WTC11 (cell line): ENCODE results near the gene QKI. TPM values are rescaled to one million over a fixed set of nuclear protein-coding genes. Genes with fewer than 3 reads are reported as not detected.

Source experiments
- ATAC-seq: fragments of 200-7000 bp; cut with Tn5 transposase; 2 replicates; pipeline ENCODE4 v1.10.0; 2021; ENCODE audit warnings: mild to moderate bottlenecking, moderate library complexity
- CTCF ChIA-PET: fragments of 300-600 bp; sonication (Branson Sonifier 250); formaldehyde crosslinking; loops from one replicate; lab custom pipeline; 2021; ENCODE audit warnings: antibody characterized with exemption; lab: Charles Lee
- POLR2A ChIA-PET: fragments of 350-600 bp; sonication (Branson Sonifier 250); formaldehyde crosslinking; loops from one replicate; lab custom pipeline; 2021; ENCODE audit warnings: antibody characterized with exemption; lab: Charles Lee
- DNase-seq: peaks from one replicate; pipeline ENCODE4 v3.0.0; 2021; ENCODE audit warnings: low spot score
- H3K27ac Mint-ChIP-seq: 2 replicates; pipeline ENCODE4 v1.8.0; 2021; ENCODE audit warnings: mixed read lengths
- H3K27me3 Mint-ChIP-seq: 2 replicates; pipeline ENCODE4 v1.8.0; 2021; ENCODE audit warnings: low read depth, mild to moderate bottlenecking, moderate library complexity, mixed read lengths
- H3K36me3 Mint-ChIP-seq: 2 replicates; pipeline ENCODE4 v1.8.0; 2021; ENCODE audit warnings: mixed read lengths
- H3K4me1 Mint-ChIP-seq: 2 replicates; pipeline ENCODE4 v1.8.0; 2022; ENCODE audit warnings: mixed read lengths
- H3K4me3 Mint-ChIP-seq: 2 replicates; pipeline ENCODE4 v1.8.0; 2021; ENCODE audit warnings: mild to moderate bottlenecking, moderate library complexity, mixed read lengths
- H3K9me3 Mint-ChIP-seq: 2 replicates; pipeline ENCODE4 v1.8.0; 2021; ENCODE audit warnings: mixed read lengths
- AFF4 ChIP-seq: sonication (generic); formaldehyde crosslinking; IDR thresholded peaks from 2 replicates; pipeline ENCODE4 v1.8.1; 2023; ENCODE audit warnings: mild to moderate bottlenecking, missing genetic modification reagents, borderline replicate concordance
- ELF4 ChIP-seq: sonication (generic); formaldehyde crosslinking; IDR thresholded peaks from 2 replicates; pipeline ENCODE4 v1.8.1; 2022; ENCODE audit warnings: low read depth, mild to moderate bottlenecking, moderate library complexity, missing genetic modification reagents
- ESRRA ChIP-seq: sonication (generic); formaldehyde crosslinking; IDR thresholded peaks from 2 replicates; pipeline ENCODE4 v1.8.1; 2022; ENCODE audit warnings: mild to moderate bottlenecking, missing genetic modification reagents, borderline replicate concordance
- JAZF1 ChIP-seq: fragments of 250-450 bp; sonication (Bioruptor Pico); IDR thresholded peaks from 2 replicates; pipeline ENCODE4 v1.9.0; 2021; ENCODE audit warnings: moderate library complexity, mild to moderate bottlenecking, inconsistent platforms
- JUN ChIP-seq: sonication (generic); formaldehyde crosslinking; IDR thresholded peaks from 2 replicates; pipeline ENCODE4 v1.8.0; 2023; ENCODE audit warnings: mild to moderate bottlenecking, missing genetic modification reagents
- MAX ChIP-seq: sonication (generic); formaldehyde crosslinking; IDR thresholded peaks from 2 replicates; pipeline ENCODE4 v1.8.0; 2022; ENCODE audit warnings: mild to moderate bottlenecking, missing genetic modification reagents
- NR2C2 ChIP-seq: sonication (generic); formaldehyde crosslinking; IDR thresholded peaks from 2 replicates; pipeline ENCODE4 v1.8.0; 2022; ENCODE audit warnings: mild to moderate bottlenecking, missing genetic modification reagents
- PREB ChIP-seq: sonication (generic); formaldehyde crosslinking; IDR thresholded peaks from 2 replicates; pipeline ENCODE4 v1.8.1; 2022; ENCODE audit warnings: mild to moderate bottlenecking, missing genetic modification reagents, moderate library complexity, borderline replicate concordance
- ZBTB21 ChIP-seq: sonication (generic); formaldehyde crosslinking; IDR thresholded peaks from 2 replicates; pipeline ENCODE4 v1.8.1; 2023; ENCODE audit warnings: mild to moderate bottlenecking, missing genetic modification reagents, borderline replicate concordance
- ZNF396 ChIP-seq: fragments of 250-450 bp; sonication (Bioruptor Pico); IDR thresholded peaks from 2 replicates; pipeline ENCODE4 v1.8.0; 2021; ENCODE audit warnings: mild to moderate bottlenecking, moderate library complexity, borderline replicate concordance
- ZNF532 ChIP-seq: fragments of 250-450 bp; sonication (Bioruptor Pico); IDR thresholded peaks from 2 replicates; pipeline ENCODE4 v1.9.0; 2021; ENCODE audit warnings: mild to moderate bottlenecking, borderline replicate concordance
- ZSCAN18 ChIP-seq: fragments of 250-450 bp; sonication (Bioruptor Pico); IDR thresholded peaks from 2 replicates; pipeline ENCODE4 v2.1.2; 2022; ENCODE audit warnings: mild to moderate bottlenecking, moderate library complexity
- total RNA-seq: library from RNA; stranded (reverse); gene quantifications from 3 replicates; pipeline ENCODE4 v1.2.3, GENCODE V29; 2021

The QKI gene
- total RNA-seq, 1 experiment from 2014 or later, result 145 TPM

- ATAC-seq, result no peak
- no peak for TF ChIP-seq JUN (CRISPR knock-in tag)
- TF ChIP-seq JAZF1 (CRISPR knock-in tag), result no peak
- no peak for TF ChIP-seq ESRRA (CRISPR knock-in tag)
- no peak for TF ChIP-seq PREB
- no peak for TF ChIP-seq AFF4 (CRISPR knock-in tag)
- TF ChIP-seq ZNF532, result no peak
- no peak for TF ChIP-seq ELF4
- TF ChIP-seq ZNF396 (CRISPR knock-in tag), result no peak
- TF ChIP-seq ZBTB21 (CRISPR knock-in tag), result no peak
- POLR2A ChIA-PET, result interaction anchor here (0.6 kb wide), 1 partner anchor 679 kb away, joined by 4 read pairs; no protein-coding TSS in a partner anchor
- no peaks in the 10 kb centered on the region for H3K9me3 Mint-ChIP-seq
- H3K27me3 Mint-ChIP-seq, result no peaks in the 10 kb centered on the region
- H3K36me3 Mint-ChIP-seq, result no peaks in the 10 kb centered on the region
- CTCF ChIA-PET, result no interaction called here
- no peak overlapping the region for H3K4me3 Mint-ChIP-seq
- no peak for DNase-seq
- H3K4me1 Mint-ChIP-seq, result peaks cover 4% of the 10 kb centered on the region; the same call in 1 of the 2 replicates
- H3K27ac Mint-ChIP-seq, result no peak overlapping the region
Measured at GRCh38 chr6:163373240-163373639, 41.3 kb upstream of the QKI start.

- ChIA-PET CTCF (no interaction called here), POLR2A (interaction anchor here (0.7 kb wide), 1 partner anchor 11 kb away, joined by 4 read pairs; no protein-coding TSS in a partner anchor)
- Mint-ChIP-seq H3K36me3 (no peaks in the 10 kb centered on the region), H3K27ac (no peak overlapping the region), H3K27me3 (no peaks in the 10 kb centered on the region; the same call in 1 of the 2 replicates), H3K4me3 (no peak overlapping the region), H3K9me3 (no peaks in the 10 kb centered on the region), H3K4me1 (no peaks in the 10 kb centered on the region)
- no peak for DNase-seq
- TF ChIP-seq NR2C2 (CRISPR knock-in tag), result no peak
- TF ChIP-seq MAX (CRISPR knock-in tag), result no peak
- TF ChIP-seq ZSCAN18 (CRISPR knock-in tag), result no peak
- ATAC-seq, result no peak
Measured at GRCh38 chr6:163375361-163375760, 39.2 kb upstream of the QKI start.
